Mucosa of descending colon (tissue), 3 donors: ENCODE measurements around the gene SORCS1. TPM values are rescaled to one million over a fixed set of nuclear protein-coding genes. Genes with fewer than 3 reads are reported as not detected.

Experiments
- ATAC-seq: fragments of 200-7000 bp; cut with Tn5 transposase; one replicate; pipeline ENCODE4 v1.9.1; 2020; ENCODE audit warnings: mild to moderate bottlenecking, moderate library complexity
- DNase-seq, 3 donors: peaks; one replicate each; pipeline ENCODE4 v3.0.0-alpha.2; 2020
- H3K36me3 ChIP-seq: fragments of 200-600 bp; one replicate; pipeline ENCODE4 v1.8.0; 2021; ENCODE audit warnings: low read depth, mild to moderate bottlenecking
- H3K4me1 ChIP-seq: fragments of 200-600 bp; one replicate; pipeline ENCODE4 v1.8.0; 2021; ENCODE audit warnings: low read depth, mild to moderate bottlenecking
- H3K4me3 ChIP-seq: fragments of 200-600 bp; one replicate; pipeline ENCODE4 v1.8.0; 2021; ENCODE audit warnings: mild to moderate bottlenecking
- H3K9me3 ChIP-seq: fragments of 200-600 bp; one replicate; pipeline ENCODE4 v1.8.0; 2021; ENCODE audit warnings: mild to moderate bottlenecking
- intact Hi-C, 2 donors: fragments of 100-400 bp; cut with DNase I in 1 of 2; cut with micrococcal nuclease in 1 of 2; formaldehyde crosslinking; loops; one replicate each; pipeline versions ENCODE4 v1.11.0 to v1.11.1; 2022; cut with DNase I, micrococcal nuclease
- total RNA-seq, 3 donors: library from RNA; stranded (reverse); fragmentation: NEBNext Ultra II Directional in 2 of 3; extraction: Animal tissue kit (Norgen Biotek cat#: 25700) in 2 of 3; gene quantifications; one replicate each; pipeline versions ENCODE4 v1.2.1 to v1.2.4, GENCODE V29; 2021 to 2023
- TF ChIP-seq, protein P1 (sequence below): fragments of 200-600 bp; IDR thresholded peaks from one replicate; pipeline ENCODE4 v1.8.0; 2022; ENCODE audit warnings: antibody characterized with exemption, mild to moderate bottlenecking
- donor health status: DM: no; HTN: no; CAD: no; lungs with moderate emphysema.
- donor health status: DM: no; HTN: no; CAD: no.
- donor health status: DM: no; HTN: yes; CAD: no.

Gene SORCS1
- total RNA-seq, 3 donors from 2014 or later, result 0.80 to 13.2 (median 0.93) TPM

GRCh38 chr10:106819490-106819889 lies 345.0 kb downstream of the SORCS1 start:
- ATAC-seq (no peak), DNase-seq (no peak)
- H3K4me1 ChIP-seq, result no peaks in the 10 kb centered on the region
- H3K4me3 ChIP-seq, result no peak overlapping the region
- intact Hi-C loops, result no loop called here
- no peaks in the 10 kb centered on the region for H3K9me3 ChIP-seq
- TF ChIP-seq, protein P1, sequence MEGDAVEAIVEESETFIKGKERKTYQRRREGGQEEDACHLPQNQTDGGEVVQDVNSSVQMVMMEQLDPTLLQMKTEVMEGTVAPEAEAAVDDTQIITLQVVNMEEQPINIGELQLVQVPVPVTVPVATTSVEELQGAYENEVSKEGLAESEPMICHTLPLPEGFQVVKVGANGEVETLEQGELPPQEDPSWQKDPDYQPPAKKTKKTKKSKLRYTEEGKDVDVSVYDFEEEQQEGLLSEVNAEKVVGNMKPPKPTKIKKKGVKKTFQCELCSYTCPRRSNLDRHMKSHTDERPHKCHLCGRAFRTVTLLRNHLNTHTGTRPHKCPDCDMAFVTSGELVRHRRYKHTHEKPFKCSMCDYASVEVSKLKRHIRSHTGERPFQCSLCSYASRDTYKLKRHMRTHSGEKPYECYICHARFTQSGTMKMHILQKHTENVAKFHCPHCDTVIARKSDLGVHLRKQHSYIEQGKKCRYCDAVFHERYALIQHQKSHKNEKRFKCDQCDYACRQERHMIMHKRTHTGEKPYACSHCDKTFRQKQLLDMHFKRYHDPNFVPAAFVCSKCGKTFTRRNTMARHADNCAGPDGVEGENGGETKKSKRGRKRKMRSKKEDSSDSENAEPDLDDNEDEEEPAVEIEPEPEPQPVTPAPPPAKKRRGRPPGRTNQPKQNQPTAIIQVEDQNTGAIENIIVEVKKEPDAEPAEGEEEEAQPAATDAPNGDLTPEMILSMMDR, result no peak
- no peaks in the 10 kb centered on the region for H3K36me3 ChIP-seq

DNA sequence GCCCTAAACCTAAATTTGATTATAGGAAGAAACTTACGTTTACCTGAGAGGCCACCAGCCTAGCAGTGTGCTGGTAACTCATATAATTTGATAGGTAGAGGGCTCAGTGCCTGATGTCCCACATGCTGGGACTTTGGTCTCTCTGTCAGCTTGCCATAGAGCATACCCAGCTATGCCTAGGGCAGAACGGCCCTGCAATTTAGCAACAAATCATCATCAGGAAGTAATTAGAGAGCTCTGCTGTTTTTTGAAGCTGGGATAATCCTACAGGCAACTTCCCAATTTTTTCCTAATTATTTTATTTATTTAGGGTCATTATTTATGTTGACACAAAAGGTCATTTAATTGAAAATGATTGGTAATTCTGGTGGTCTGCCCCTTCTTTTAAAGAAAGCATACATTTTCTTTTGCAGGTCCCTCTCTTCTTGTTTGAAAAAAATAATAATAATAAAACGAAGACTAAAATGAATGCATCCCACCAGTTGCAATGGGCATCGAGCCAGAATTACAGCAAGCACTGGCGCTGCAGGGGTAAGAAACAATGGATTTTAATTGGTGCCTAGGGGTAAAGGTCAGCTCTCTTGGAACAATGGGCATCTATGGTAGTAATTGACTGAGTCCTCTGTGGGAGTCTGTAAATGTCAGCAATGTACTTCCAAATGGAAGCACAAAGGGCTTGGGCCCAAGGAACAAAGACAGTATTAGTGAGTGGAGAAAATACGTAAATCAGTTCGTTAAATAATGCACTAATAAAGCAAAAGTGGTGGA lies 348.0 kb downstream of the SORCS1 start:
- no peaks in the 10 kb centered on the region for H3K4me1 ChIP-seq
- H3K9me3 ChIP-seq, result no peaks in the 10 kb centered on the region
- no peaks in the 10 kb centered on the region for H3K36me3 ChIP-seq
- peak; percentile 64 for ATAC-seq
- intact Hi-C loops, result no loop called here
- peak in 1 of 3 donors; percentile 29 for DNase-seq
- H3K4me3 ChIP-seq, result no peak overlapping the region
- TF ChIP-seq, protein P1, result no peak

GRCh38 chr10:106815427-106816043 lies 349.0 kb downstream of the SORCS1 start:
- no peaks in the 10 kb centered on the region for H3K36me3 ChIP-seq
- ATAC-seq, result no peak
- no peaks in the 10 kb centered on the region for H3K4me1 ChIP-seq
- TF ChIP-seq, protein P1, result no peak
- no peaks in the 10 kb centered on the region for H3K9me3 ChIP-seq
- intact Hi-C loops, result no loop called here
- DNase-seq, result no peak
- H3K4me3 ChIP-seq, result no peak overlapping the region

GRCh38 chr10:106804992-106805582 lies 359.4 kb downstream of the SORCS1 start:
- intact Hi-C loops, result no loop called here
- Histone ChIP-seq H3K36me3 (no peaks in the 10 kb centered on the region), H3K4me3 (no peak overlapping the region), H3K9me3 (no peaks in the 10 kb centered on the region), H3K4me1 (no peaks in the 10 kb centered on the region)
- DNase-seq (no peak), ATAC-seq (no peak)
- TF ChIP-seq, protein P1, result no peak

DNA sequence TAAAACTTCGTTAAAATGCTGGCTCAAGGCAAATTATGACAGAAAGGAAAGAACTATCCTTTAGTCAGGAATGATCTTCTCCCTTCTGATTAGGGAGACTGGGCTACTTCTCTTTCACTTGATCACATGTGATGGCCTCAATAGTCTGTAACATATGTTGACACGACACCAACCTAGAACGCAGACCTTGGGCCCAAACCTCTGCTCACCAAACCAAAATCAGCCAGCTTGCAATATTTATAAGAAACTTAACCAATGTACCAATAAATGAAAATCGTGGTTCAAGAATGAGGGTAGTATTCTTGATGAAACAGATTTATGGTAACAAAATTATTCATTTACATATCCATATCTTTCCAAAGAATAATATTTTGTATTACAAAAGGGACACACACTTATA lies 361.6 kb downstream of the SORCS1 start:
- no peaks in the 10 kb centered on the region for H3K9me3 ChIP-seq
- ATAC-seq, result no peak
- no peaks in the 10 kb centered on the region for H3K4me1 ChIP-seq
- H3K4me3 ChIP-seq, result no peak overlapping the region
- H3K36me3 ChIP-seq, result no peaks in the 10 kb centered on the region
- intact Hi-C loops, result no loop called here
- TF ChIP-seq, protein P1, result no peak
- DNase-seq, result no peak
